Adrenal gland (tissue), 5 donors: ENCODE measurements around the gene PARP8.

Source experiments
- CTCF ChIP-seq, 6 experiments: fragments of 450-650 bp in 4 of 6; fragments of 200-600 bp in 2 of 6; sonication (generic) in 1 of 6; IDR thresholded peaks; 1 replicate in 5 of 6; 2 replicates in 1 of 6; pipeline versions ENCODE4 v1.5.1 to v1.8.0; 2016 to 2021; ENCODE audit warnings: antibody characterized with exemption in 6 of 6, mild to moderate bottlenecking in 2 of 6, moderate library complexity in 1 of 6
- POLR2A ChIP-seq, 2 donors: fragments of 450-650 bp; IDR thresholded peaks; one replicate each; pipeline ENCODE4 v1.6.1; 2017; ENCODE audit warnings: antibody characterized with exemption in 2 of 2, mild to moderate bottlenecking in 2 of 2, moderate library complexity in 1 of 2
- donor health status: DM: no; HTN: no; CAD: no.

DNA sequence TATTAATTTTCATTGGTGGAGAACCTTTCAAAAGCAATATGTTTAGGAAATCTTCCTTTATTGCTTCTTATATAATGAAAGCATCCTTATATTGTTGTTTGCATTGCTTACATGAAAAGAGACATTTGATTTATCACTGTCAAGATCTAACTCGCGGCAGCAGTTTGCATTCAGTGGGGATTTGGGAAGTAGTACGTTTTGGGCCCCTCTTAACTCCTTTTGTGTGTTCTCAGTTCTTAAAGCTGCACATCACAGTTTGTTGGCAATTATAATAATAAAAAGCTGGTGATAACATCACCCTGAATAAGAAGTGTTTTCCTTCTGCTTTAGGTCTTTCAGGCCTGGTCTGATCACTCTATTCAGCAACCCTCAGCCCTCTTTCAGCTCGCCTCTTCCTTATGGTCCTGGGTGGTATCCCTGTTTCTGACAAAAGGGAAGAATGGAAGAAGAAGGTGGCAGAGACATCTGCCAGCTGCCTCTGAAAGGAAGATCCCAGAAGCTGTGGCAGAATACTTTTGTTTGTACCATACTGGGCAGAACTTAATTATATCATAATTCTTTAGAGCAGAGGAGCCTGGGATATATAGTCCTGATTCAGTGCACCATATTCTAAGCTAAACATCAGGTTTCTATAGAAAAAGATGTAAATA lies 53.7 kb downstream of the PARP8 start:
- TF ChIP-seq CTCF (IDR thresholded peaks at IDR 0.05) (no peak), POLR2A (IDR thresholded peaks at IDR 0.05) (no peak)
